NK-92 treated with Interleukin-12 subunit alpha and Interleukin-12 subunit beta, amount 100 ng/mL, for 24 hours (cell line): ENCODE measurements around the gene GTF3C4.
"Not testable (repeated sequence)": the region's sequence is repeated elsewhere in the genome, so short reads cannot be mapped to it uniquely, and the experiment has no call there.

Experiments
- DNase-seq: peaks from one replicate; lab custom pipeline; 2025; lab: John Stamatoyannopoulos, UW

The GTF3C4 gene

GRCh38 chr9:132702254-132702653, 32.0 kb downstream of the GTF3C4 start:
- DNase-seq, result no peak

GRCh38 chr9:132703336-132703735, 33.1 kb downstream of the GTF3C4 start:
- DNase-seq, result no peak

GRCh38 chr9:132708239-132708638, 38.0 kb downstream of the GTF3C4 start:
- no peak for DNase-seq

GRCh38 chr9:132708769-132709430, 38.6 kb downstream of the GTF3C4 start:
- DNase-seq, result no peak

- no peak for DNase-seq
These were observed 40.1 kb downstream of the GTF3C4 start for GRCh38 chr9:132710333-132710732.

- DNase-seq, result not testable (repeated sequence)
These were observed 40.9 kb downstream of the GTF3C4 start for GRCh38 chr9:132711152-132711551.

- no peak for DNase-seq
These were observed 41.6 kb downstream of the GTF3C4 start for GRCh38 chr9:132711846-132712245.

GRCh38 chr9:132712753-132713152, 42.5 kb downstream of the GTF3C4 start:
- no peak for DNase-seq

GRCh38 chr9:132716007-132716406, 45.7 kb downstream of the GTF3C4 start:
- no peak for DNase-seq

- no peak for DNase-seq
These were observed 47.2 kb downstream of the GTF3C4 start for GRCh38 chr9:132717326-132717945.

GRCh38 chr9:132718381-132718928, 48.2 kb downstream of the GTF3C4 start:
- DNase-seq, result not testable (repeated sequence)

- DNase-seq, result no peak
These were observed 51.4 kb downstream of the GTF3C4 start for GRCh38 chr9:132721661-132722060.

GRCh38 chr9:132722564-132723065, 52.4 kb downstream of the GTF3C4 start:
- DNase-seq, result no peak

GRCh38 chr9:132723809-132724208, 53.5 kb downstream of the GTF3C4 start:
- no peak for DNase-seq

- DNase-seq, result no peak
These were observed 55.0 kb downstream of the GTF3C4 start for GRCh38 chr9:132725306-132725705.

GRCh38 chr9:132726576-132727130, 56.4 kb downstream of the GTF3C4 start:
- no peak for DNase-seq

GRCh38 chr9:132728071-132728470, 57.8 kb downstream of the GTF3C4 start:
- DNase-seq, result no peak

- no peak for DNase-seq
These were observed 58.2 kb downstream of the GTF3C4 start for GRCh38 chr9:132728497-132728896.

- DNase-seq, result no peak
These were observed 59.1 kb downstream of the GTF3C4 start for GRCh38 chr9:132729235-132729890.

- DNase-seq, result no peak
These were observed 60.1 kb downstream of the GTF3C4 start for GRCh38 chr9:132730054-132731033.

GRCh38 chr9:132731230-132731629, 61.0 kb downstream of the GTF3C4 start:
- DNase-seq, result no peak
